ENCODE measurements around the gene OR52K2. TPM values are rescaled to one million over a fixed set of nuclear protein-coding genes. Genes with fewer than 3 reads are reported as not detected.
"Not testable (repeated sequence)": the region's sequence is repeated elsewhere in the genome, so short reads cannot be mapped to it uniquely, and the experiment has no call there.

Gene OR52K2
- total RNA-seq (2021) (not detected in 2 replicates), Bru-seq, nascent RNA (not detected), BruChase-seq, experiment 1, labeled RNA remaining after a 2-hour chase (not detected), BruChase-seq, experiment 2, labeled RNA remaining after a 6-hour chase (not detected)
- long read RNA-seq = 0 reads

DNA sequence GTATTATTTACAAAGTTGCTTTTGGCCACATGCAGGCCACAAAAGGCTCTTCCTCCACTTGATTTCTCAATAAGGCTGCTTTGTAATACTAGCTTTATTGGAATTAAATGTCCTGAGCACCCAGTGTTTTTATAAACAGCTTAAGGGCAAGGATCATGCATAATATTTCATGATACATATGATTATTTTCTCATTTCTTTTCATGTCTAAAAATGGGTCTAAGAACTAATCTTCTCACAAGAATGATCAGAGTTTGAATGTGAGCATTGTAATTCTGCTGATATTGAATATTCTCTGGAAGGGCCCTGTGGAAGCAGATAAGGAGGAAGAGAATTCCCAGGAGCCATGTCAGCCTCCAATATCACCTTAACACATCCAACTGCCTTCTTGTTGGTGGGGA lies at the start of gene OR52K2:
TSS of gene OR52K2 (plus strand) at position 301 of the 400 bp plus-strand sequence. CDS start at position 346, 45 bp downstream.
- no peaks in the 10 kb centered on the region for H3K36me3 ChIP-seq (ENCODE audit: insufficient read depth, low read length, poor library complexity, severe bottlenecking)
- intact Hi-C loops (cut with micrococcal nuclease; ENCODE audit: unreplicated experiment) = no loop called here
- no TSS peak for BruUV-seq (replicated peaks)
- H3K27me3 ChIP-seq (replicated peaks; ENCODE audit: insufficient read depth, low read depth, low read length, poor library complexity) = peaks cover 8% of the 10 kb centered on the region
- no peak within 1 kb of the TSS for H3K27ac ChIP-seq (ENCODE audit: low read depth, low read length, poor library complexity, severe bottlenecking)
- ChIA-PET POLR2A (ENCODE audit: low non-redundant PET) (no interaction called here), CTCF (no interaction called here)
- TF ChIP-seq, protein P1, sequence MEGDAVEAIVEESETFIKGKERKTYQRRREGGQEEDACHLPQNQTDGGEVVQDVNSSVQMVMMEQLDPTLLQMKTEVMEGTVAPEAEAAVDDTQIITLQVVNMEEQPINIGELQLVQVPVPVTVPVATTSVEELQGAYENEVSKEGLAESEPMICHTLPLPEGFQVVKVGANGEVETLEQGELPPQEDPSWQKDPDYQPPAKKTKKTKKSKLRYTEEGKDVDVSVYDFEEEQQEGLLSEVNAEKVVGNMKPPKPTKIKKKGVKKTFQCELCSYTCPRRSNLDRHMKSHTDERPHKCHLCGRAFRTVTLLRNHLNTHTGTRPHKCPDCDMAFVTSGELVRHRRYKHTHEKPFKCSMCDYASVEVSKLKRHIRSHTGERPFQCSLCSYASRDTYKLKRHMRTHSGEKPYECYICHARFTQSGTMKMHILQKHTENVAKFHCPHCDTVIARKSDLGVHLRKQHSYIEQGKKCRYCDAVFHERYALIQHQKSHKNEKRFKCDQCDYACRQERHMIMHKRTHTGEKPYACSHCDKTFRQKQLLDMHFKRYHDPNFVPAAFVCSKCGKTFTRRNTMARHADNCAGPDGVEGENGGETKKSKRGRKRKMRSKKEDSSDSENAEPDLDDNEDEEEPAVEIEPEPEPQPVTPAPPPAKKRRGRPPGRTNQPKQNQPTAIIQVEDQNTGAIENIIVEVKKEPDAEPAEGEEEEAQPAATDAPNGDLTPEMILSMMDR (conservative IDR thresholded peaks at IDR 0.05; ENCODE audit: low read depth, low read length) = no peak
- TF ChIP-seq EZH2 (IDR thresholded peaks at IDR 0.05; ENCODE audit: borderline replicate concordance, low read depth, low read length, poor library complexity, severe bottlenecking) = no peak
- H3K4me3 ChIP-seq (ENCODE audit: low read depth, low read length, poor library complexity, severe bottlenecking) = no peak within 1 kb of the TSS
- no peaks in the 10 kb centered on the region for H3K4me1 ChIP-seq (ENCODE audit: insufficient read depth, low read length, poor library complexity, severe bottlenecking)
- DNase-seq (ENCODE audit: low spot score) = no peak
- no peaks in the 10 kb centered on the region for H3K9me3 ChIP-seq (ENCODE audit: low read depth, low read length, poor library complexity, severe bottlenecking)

DNA sequence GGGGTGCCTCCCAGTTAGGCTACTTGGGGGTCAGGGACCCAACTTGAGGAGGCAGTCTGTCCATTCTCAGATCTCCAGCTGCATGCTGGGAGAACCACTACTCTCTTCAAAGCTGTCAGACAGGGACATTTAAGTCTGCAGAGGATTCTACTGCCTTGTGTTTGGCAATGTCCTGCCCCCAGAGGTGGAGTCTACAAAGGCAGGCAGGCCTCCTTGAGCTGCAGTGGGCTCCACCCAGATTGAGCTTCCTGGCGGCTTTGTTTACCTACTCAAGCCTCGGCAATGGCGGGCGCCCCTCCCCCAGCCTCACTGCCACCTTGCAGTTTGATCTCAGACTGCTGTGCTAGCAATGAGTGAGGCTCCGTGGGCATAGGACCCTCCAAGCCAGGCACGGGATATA lies 42.9 kb upstream of the OR52K2 start:
- POLR2A ChIA-PET (ENCODE audit: low non-redundant PET); H3K4me3 ChIP-seq (ENCODE audit: low read depth, low read length, poor library complexity, severe bottlenecking); H3K27ac ChIP-seq (ENCODE audit: low read depth, low read length, poor library complexity, severe bottlenecking); H3K4me1 ChIP-seq (ENCODE audit: insufficient read depth, low read length, poor library complexity, severe bottlenecking); H3K27me3 ChIP-seq (replicated peaks; ENCODE audit: insufficient read depth, low read depth, low read length, poor library complexity); DNase-seq (ENCODE audit: low spot score); BruUV-seq (replicated peaks); intact Hi-C loops (cut with micrococcal nuclease; ENCODE audit: unreplicated experiment); H3K9me3 ChIP-seq (ENCODE audit: low read depth, low read length, poor library complexity, severe bottlenecking); CTCF ChIA-PET; H3K36me3 ChIP-seq (ENCODE audit: insufficient read depth, low read length, poor library complexity, severe bottlenecking): not testable (repeated sequence)

DNA sequence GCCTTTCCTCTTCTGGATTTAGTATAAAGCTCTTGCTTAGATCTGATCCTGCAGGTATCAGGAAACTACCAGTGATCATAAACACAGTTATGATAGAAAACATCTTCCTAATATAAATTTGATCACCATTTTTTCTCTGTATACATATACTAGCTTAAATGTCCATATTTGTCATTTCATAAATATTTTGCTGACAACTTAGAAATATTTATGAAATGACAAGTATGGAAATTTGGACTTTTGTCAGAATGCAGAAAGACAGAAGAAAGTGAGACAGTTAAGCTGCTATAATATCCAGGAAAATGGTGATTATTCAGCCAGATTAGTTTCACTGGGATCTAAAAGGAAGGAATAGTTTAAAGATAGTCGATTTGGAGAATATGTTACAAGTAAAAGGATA lies 32.8 kb upstream of the OR52K2 start:
- intact Hi-C loops (cut with micrococcal nuclease; ENCODE audit: unreplicated experiment) = no loop called here
- no peak for DNase-seq (ENCODE audit: low spot score)
- TF ChIP-seq EZH2 (IDR thresholded peaks at IDR 0.05; ENCODE audit: borderline replicate concordance, low read depth, low read length, poor library complexity, severe bottlenecking) = no peak
- TF ChIP-seq, protein P1 (conservative IDR thresholded peaks at IDR 0.05; ENCODE audit: low read depth, low read length) = no peak
- Histone ChIP-seq H3K4me1 (ENCODE audit: insufficient read depth, low read length, poor library complexity, severe bottlenecking) (no peaks in the 10 kb centered on the region), H3K36me3 (ENCODE audit: insufficient read depth, low read length, poor library complexity, severe bottlenecking) (no peaks in the 10 kb centered on the region), H3K27ac (ENCODE audit: low read depth, low read length, poor library complexity, severe bottlenecking) (no peak overlapping the region), H3K27me3 (replicated peaks; ENCODE audit: insufficient read depth, low read depth, low read length, poor library complexity) (peaks cover 20% of the 10 kb centered on the region), H3K9me3 (ENCODE audit: low read depth, low read length, poor library complexity, severe bottlenecking) (no peaks in the 10 kb centered on the region), H3K4me3 (ENCODE audit: low read depth, low read length, poor library complexity, severe bottlenecking) (no peak overlapping the region)
- POLR2A ChIA-PET (ENCODE audit: low non-redundant PET) = no interaction called here
- BruUV-seq (replicated peaks) = no TSS peak
- CTCF ChIA-PET = no interaction called here

DNA sequence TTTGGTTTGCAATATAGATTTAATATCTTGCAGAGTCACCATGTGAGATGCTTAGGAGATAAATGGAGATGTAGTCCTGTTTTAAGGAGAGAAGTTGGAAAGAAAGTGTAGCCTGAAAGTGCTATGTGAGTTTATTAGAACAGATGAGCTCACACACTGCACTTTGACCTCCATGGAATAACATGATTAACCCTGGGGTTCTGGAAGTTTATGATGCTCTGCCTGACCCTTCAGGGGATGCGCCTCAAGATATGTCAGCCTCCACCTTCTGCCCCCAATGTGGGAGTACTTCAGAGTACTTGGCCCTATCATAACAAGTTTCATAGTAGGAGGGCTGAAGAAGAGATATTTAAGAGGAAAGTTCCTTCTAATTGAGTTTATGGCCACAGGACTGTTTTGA lies 32.3 kb upstream of the OR52K2 start:
- intact Hi-C loops (cut with micrococcal nuclease; ENCODE audit: unreplicated experiment) = no loop called here
- H3K4me3 ChIP-seq (ENCODE audit: low read depth, low read length, poor library complexity, severe bottlenecking) = no peak overlapping the region
- BruUV-seq (replicated peaks) = no TSS peak
- H3K36me3 ChIP-seq (ENCODE audit: insufficient read depth, low read length, poor library complexity, severe bottlenecking) = no peaks in the 10 kb centered on the region
- no peaks in the 10 kb centered on the region for H3K4me1 ChIP-seq (ENCODE audit: insufficient read depth, low read length, poor library complexity, severe bottlenecking)
- no peaks in the 10 kb centered on the region for H3K9me3 ChIP-seq (ENCODE audit: low read depth, low read length, poor library complexity, severe bottlenecking)
- DNase-seq (ENCODE audit: low spot score) = no peak
- TF ChIP-seq, protein P1 (conservative IDR thresholded peaks at IDR 0.05; ENCODE audit: low read depth, low read length) = no peak
- TF ChIP-seq EZH2 (IDR thresholded peaks at IDR 0.05; ENCODE audit: borderline replicate concordance, low read depth, low read length, poor library complexity, severe bottlenecking) = no peak
- ChIA-PET POLR2A (ENCODE audit: low non-redundant PET) (no interaction called here), CTCF (no interaction called here)
- no peak overlapping the region for H3K27ac ChIP-seq (ENCODE audit: low read depth, low read length, poor library complexity, severe bottlenecking)
- H3K27me3 ChIP-seq (replicated peaks; ENCODE audit: insufficient read depth, low read depth, low read length, poor library complexity) = peaks cover 20% of the 10 kb centered on the region
